OCI-LY3 (cell line): Measurements from ENCODE around the gene UNC5C.

Experiments
- H2AFZ ChIP-seq: fragments of 200-600, 300-600 bp; shearing (Covaris generic); 2 replicates; pipeline ENCODE4 v1.6.0; 2014; ENCODE audit warnings: antibody characterized with exemption, low read depth, low read length
- H3K27ac ChIP-seq: fragments of 200-600, 300-600 bp; sonication (generic); 2 replicates; pipeline ENCODE4 v1.5.1; 2014; ENCODE audit warnings: mild to moderate bottlenecking, low read length, moderate library complexity, mixed read lengths
- H3K27me3 ChIP-seq: fragments of 200-600, 300-600 bp; sonication (generic); 2 replicates; pipeline ENCODE4 v1.6.1; 2014; ENCODE audit warnings: low read depth, low read length, mixed read lengths
- H3K36me3 ChIP-seq: fragments of 200-600, 300-600 bp; sonication (generic); replicated peaks from 2 replicates; pipeline ENCODE3; 2014; ENCODE audit warnings: low read depth, low read length, mixed read lengths
- H3K4me1 ChIP-seq: fragments of 300-600, 200-600 bp; sonication (generic); 2 replicates; pipeline ENCODE4 v1.6.1; 2014; ENCODE audit warnings: low read length, mixed read lengths
- H3K4me2 ChIP-seq: fragments of 200-600, 300-600 bp; sonication (generic); 2 replicates; pipeline ENCODE4 v1.6.1; 2014; ENCODE audit warnings: low read length, mixed read lengths
- H3K4me3 ChIP-seq: fragments of 300-600, 200-600 bp; sonication (generic); 2 replicates; pipeline ENCODE4 v1.5.1; 2014; ENCODE audit warnings: antibody characterized with exemption, mild to moderate bottlenecking, low read length, moderate library complexity
- H3K79me2 ChIP-seq: fragments of 300-600, 200-600 bp; shearing (Covaris generic); 2 replicates; pipeline ENCODE4 v1.6.1; 2014; ENCODE audit warnings: mild to moderate bottlenecking, low read length, mixed read lengths
- H3K9ac ChIP-seq: fragments of 300-600, 200-600 bp; shearing (Covaris generic); 2 replicates; pipeline ENCODE4 v1.6.0; 2014; ENCODE audit warnings: mild to moderate bottlenecking, low read length, moderate library complexity
- H3K9me3 ChIP-seq: fragments of 200-600, 300-600 bp; shearing (Covaris generic); 2 replicates; pipeline ENCODE4 v1.6.1; 2014; ENCODE audit warnings: low read length, mixed read lengths; ENCODE audit not compliant: insufficient read depth
- H4K20me1 ChIP-seq: fragments of 200-600, 300-600 bp; sonication (generic); 2 replicates; pipeline ENCODE4 v1.6.1; 2016; ENCODE audit warnings: low read length, mixed read lengths; ENCODE audit not compliant: insufficient read depth
- EZH2phosphoT487 ChIP-seq: fragments of 200-600 bp; shearing (Covaris generic); IDR thresholded peaks from 2 replicates; pipeline ENCODE4 v1.6.1; 2018; ENCODE audit warnings: antibody characterized with exemption, mixed run types, low read depth
- TF ChIP-seq, protein P1 (sequence below): fragments of 200-600, 300-600 bp; sonication (generic); IDR thresholded peaks from 2 replicates; pipeline ENCODE4 v1.5.1; 2014; ENCODE audit warnings: antibody characterized with exemption, low read length, low read depth

UNC5C gene

DNA sequence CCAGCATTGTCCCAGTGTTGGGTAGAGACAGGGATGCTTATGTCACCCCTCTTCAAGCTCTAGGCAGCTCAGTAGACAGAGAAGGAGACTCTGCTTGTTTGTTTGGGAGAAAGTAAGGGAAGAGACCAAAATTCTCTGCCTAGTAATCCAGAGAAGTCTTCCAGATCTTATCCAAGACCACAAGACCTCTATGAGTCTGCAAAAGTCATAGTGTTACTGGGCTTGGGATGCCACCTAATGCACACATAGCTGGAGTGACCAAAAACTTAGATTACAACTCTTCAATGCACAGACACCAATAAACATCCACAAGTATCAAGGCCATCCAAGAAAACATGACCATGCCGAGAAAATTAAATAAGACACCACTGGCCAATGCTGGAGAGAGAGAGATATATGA lies 205.5 kb downstream of the UNC5C start:
- no peak for TF ChIP-seq EZH2phosphoT487
- TF ChIP-seq, protein P1, sequence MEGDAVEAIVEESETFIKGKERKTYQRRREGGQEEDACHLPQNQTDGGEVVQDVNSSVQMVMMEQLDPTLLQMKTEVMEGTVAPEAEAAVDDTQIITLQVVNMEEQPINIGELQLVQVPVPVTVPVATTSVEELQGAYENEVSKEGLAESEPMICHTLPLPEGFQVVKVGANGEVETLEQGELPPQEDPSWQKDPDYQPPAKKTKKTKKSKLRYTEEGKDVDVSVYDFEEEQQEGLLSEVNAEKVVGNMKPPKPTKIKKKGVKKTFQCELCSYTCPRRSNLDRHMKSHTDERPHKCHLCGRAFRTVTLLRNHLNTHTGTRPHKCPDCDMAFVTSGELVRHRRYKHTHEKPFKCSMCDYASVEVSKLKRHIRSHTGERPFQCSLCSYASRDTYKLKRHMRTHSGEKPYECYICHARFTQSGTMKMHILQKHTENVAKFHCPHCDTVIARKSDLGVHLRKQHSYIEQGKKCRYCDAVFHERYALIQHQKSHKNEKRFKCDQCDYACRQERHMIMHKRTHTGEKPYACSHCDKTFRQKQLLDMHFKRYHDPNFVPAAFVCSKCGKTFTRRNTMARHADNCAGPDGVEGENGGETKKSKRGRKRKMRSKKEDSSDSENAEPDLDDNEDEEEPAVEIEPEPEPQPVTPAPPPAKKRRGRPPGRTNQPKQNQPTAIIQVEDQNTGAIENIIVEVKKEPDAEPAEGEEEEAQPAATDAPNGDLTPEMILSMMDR, result no peak
- H3K36me3 ChIP-seq, result no peaks in the 10 kb centered on the region

DNA sequence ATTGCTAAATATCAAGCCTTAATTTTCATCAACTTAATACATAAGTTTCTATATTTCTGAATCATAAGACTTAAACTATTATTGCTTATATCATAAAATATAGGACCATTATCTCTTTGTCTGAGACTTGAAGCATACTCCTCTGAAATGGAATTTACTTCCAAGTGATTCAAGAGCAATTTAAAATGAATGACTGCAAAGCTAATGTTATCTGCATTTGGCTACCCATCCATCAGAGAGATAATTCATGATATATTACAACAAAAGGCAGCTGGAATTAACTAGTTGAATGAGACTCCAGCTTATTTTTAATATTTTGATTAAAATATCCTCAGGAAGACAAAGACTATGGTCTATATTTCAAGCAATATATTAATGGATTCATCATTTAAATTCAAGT lies 208.6 kb downstream of the UNC5C start:
- H3K4me1 ChIP-seq, result no peaks in the 10 kb centered on the region
- H3K27ac ChIP-seq, result no peak overlapping the region
- H3K27me3 ChIP-seq, result no peaks in the 10 kb centered on the region
- no peaks in the 10 kb centered on the region for H3K36me3 ChIP-seq
- H3K4me2 ChIP-seq, result no peak overlapping the region
- no peak overlapping the region for H3K9ac ChIP-seq
- TF ChIP-seq, protein P1, result no peak
- TF ChIP-seq EZH2phosphoT487, result no peak
- H4K20me1 ChIP-seq, result no peaks in the 10 kb centered on the region
- no peaks in the 10 kb centered on the region for H3K9me3 ChIP-seq
- no peaks in the 10 kb centered on the region for H3K79me2 ChIP-seq
- H2AFZ ChIP-seq, result no peak overlapping the region
- H3K4me3 ChIP-seq, result no peak overlapping the region

More for the DNA sequence above, 205.5 kb downstream of the UNC5C start:
- H3K79me2 ChIP-seq, result no peaks in the 10 kb centered on the region
- H3K27ac ChIP-seq, result no peak overlapping the region
- no peaks in the 10 kb centered on the region for H3K27me3 ChIP-seq
- no peak overlapping the region for H2AFZ ChIP-seq
- H3K9ac ChIP-seq, result no peak overlapping the region
- H4K20me1 ChIP-seq, result no peaks in the 10 kb centered on the region
- H3K4me2 ChIP-seq, result no peak overlapping the region
- no peaks in the 10 kb centered on the region for H3K9me3 ChIP-seq
- no peaks in the 10 kb centered on the region for H3K4me1 ChIP-seq
- no peak overlapping the region for H3K4me3 ChIP-seq

DNA sequence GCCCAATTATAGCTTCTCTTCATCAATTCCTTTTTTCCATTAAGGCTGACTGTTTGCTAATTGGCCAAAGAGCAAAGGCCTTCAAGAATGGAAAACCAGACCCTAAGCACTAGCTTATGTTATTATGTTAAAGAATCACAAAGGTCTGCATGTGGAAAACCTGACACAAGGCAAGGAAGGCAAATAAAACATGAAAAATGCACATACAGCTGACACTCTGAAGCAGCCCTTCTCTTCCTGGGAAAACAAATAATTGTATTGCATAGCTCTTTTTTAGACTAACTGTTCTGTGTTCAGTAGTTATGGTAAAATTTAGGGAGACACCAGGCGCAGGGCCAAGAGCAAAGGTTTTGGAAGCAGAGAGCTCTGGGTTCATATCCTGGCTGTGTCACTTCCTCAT lies 223.1 kb downstream of the UNC5C start:
- no peak overlapping the region for H3K4me3 ChIP-seq

DNA sequence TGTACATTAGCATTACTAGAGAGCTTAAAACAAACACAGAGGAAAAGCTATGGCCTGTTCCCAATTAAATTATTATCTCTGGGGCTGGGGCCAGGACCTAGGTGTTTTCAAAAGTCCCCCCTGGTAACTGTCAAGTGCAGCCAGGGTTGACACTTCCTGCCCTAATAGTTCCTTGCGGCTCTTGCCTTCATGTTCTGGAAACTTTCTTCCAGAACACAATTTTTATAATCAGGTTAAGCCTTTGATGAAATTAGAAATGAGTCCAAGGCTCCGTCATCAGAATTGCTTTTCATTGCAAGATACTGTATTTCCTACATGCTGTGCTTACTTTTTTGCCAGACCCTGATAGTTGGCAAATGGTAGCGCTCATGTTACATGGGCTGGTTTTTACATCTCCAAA lies 229.6 kb downstream of the UNC5C start:
- Histone ChIP-seq H3K27ac (no peak overlapping the region), H3K27me3 (no peaks in the 10 kb centered on the region), H3K36me3 (no peaks in the 10 kb centered on the region), H2AFZ (no peak overlapping the region), H4K20me1 (no peaks in the 10 kb centered on the region), H3K9me3 (no peaks in the 10 kb centered on the region), H3K4me3 (no peak overlapping the region), H3K4me1 (no peaks in the 10 kb centered on the region), H3K79me2 (no peaks in the 10 kb centered on the region), H3K9ac (no peak overlapping the region), H3K4me2 (no peak overlapping the region)
- no peak for TF ChIP-seq EZH2phosphoT487
- TF ChIP-seq, protein P1, result no peak

More for the DNA sequence above, 223.1 kb downstream of the UNC5C start:
- H3K27ac ChIP-seq, result no peak overlapping the region
- TF ChIP-seq, protein P1, result no peak
- no peak for TF ChIP-seq EZH2phosphoT487
- no peaks in the 10 kb centered on the region for H3K9me3 ChIP-seq
- no peaks in the 10 kb centered on the region for H3K79me2 ChIP-seq
- H4K20me1 ChIP-seq, result no peaks in the 10 kb centered on the region
- H3K27me3 ChIP-seq, result no peaks in the 10 kb centered on the region
- H3K4me1 ChIP-seq, result no peaks in the 10 kb centered on the region
- H3K9ac ChIP-seq, result no peak overlapping the region
- no peak overlapping the region for H3K4me2 ChIP-seq
- H2AFZ ChIP-seq, result no peak overlapping the region
- H3K36me3 ChIP-seq, result no peaks in the 10 kb centered on the region
